ENCODE results near the gene GCNT2. TPM values are rescaled to one million over a fixed set of nuclear protein-coding genes. Genes with fewer than 3 reads are reported as not detected.
"Not testable (repeated sequence)": the region's sequence is repeated elsewhere in the genome, so short reads cannot be mapped to it uniquely, and the experiment has no call there.

Gene GCNT2
- total RNA-seq, 4 donors from 2014 or later = 15.8 to 23.2 (median 19.4) TPM

DNA sequence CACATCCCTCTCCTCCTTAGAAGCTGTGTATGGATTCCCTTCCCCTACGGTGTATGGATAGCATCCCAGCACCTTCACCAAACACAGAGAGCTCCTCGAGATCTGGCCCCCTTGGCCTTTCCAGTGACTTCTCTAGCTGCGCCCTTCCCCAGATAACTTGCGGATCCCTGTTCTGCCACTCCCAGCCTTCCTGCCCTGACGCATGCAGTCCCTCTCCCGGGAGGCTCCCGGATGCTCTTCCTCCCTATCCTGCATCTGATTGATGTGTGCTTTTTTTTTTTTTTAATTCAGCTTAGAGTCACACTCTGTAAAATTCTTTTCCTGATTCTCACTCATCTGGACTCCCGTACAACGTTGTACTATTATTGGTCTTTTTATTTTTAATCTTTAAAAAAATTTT lies 44.8 kb downstream of the GCNT2 start:
- no peaks in the 10 kb centered on the region for H3K9me3 ChIP-seq
- WGBS = 80% methylated on average over 9 of the region's 9 CpGs
- H3K27me3 ChIP-seq = no peaks in the 10 kb centered on the region
- intact Hi-C loops (cut with DNase I) = no loop called here
- H3K4me3 ChIP-seq = no peak overlapping the region
- H3K27ac ChIP-seq (replicated peaks in 1 of 4) = no peak overlapping the region
- TF ChIP-seq CTCF (IDR thresholded peaks at IDR 0.05) (no peak), EP300 (IDR thresholded peaks at IDR 0.05) (no peak), POLR2AphosphoS5 (IDR thresholded peaks at IDR 0.05) (no peak), POLR2A (IDR thresholded peaks at IDR 0.05; ENCODE audit: low read depth) (no peak)
- DNase-seq (ENCODE audit: extremely low spot score) = no peak
- H3K36me3 ChIP-seq = no peaks in the 10 kb centered on the region
- H3K4me1 ChIP-seq = peaks cover 0 to 72% (median 44%) of the 10 kb centered on the region in 4 donors

DNA sequence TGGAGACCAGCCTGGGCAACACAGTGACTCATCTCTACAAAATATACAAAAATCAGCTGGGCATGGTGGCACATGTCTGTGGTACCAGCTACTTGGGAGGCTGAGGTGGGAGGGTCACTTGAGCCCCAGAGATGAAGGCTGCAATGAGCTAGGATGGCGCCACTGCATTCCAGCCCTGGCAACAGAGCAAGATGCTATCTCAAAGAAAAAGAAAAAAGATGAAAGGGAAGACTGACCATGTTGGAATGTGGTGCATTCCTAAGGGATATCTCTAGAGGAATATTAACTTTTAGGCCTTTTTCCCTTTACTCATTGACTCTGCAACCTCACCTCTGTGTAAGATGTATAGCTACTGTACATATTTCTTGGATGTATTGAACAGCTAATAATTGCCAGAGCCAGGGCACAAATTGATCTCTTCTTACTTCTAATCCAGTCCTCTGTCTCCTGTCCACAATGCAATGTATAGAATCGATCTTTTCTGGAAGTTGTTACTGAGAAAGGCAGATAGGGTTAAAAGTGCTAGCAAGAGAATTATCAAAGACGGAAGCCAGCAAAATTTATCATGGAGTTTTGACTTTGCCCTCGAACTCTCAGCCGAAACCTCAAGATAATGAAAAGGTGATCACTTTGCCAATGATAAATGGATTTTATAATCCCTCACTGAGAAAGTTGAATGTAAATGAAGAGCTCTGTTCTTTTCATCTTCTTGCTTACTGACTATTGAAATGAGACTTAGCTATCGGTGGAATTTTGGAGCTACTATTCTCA lies 46.3 kb downstream of the GCNT2 start:
- 67% methylated on average over 6 of the region's 6 CpGs for WGBS
- no peak for TF ChIP-seq EP300 (IDR thresholded peaks at IDR 0.05)
- no peak for TF ChIP-seq POLR2A (IDR thresholded peaks at IDR 0.05; ENCODE audit: low read depth)
- TF ChIP-seq CTCF (IDR thresholded peaks at IDR 0.05) = no peak
- TF ChIP-seq POLR2AphosphoS5 (IDR thresholded peaks at IDR 0.05) = no peak
- intact Hi-C loops (cut with DNase I) = no loop called here
- Histone ChIP-seq H3K27ac (replicated peaks in 1 of 4) (peak overlapping the region in 2 of 4 donors; percentile 40 to 60), H3K36me3 (no peaks in the 10 kb centered on the region), H3K4me3 (no peak overlapping the region), H3K4me1 (peaks cover 0 to 60% (median 35%) of the 10 kb centered on the region in 4 donors), H3K9me3 (no peaks in the 10 kb centered on the region), H3K27me3 (no peaks in the 10 kb centered on the region)
- no peak for DNase-seq (ENCODE audit: extremely low spot score)

- H3K9me3 ChIP-seq = no peaks in the 10 kb centered on the region
- no peaks in the 10 kb centered on the region for H3K27me3 ChIP-seq
- peak overlapping the region; percentile 37 to 65 (median 53) for H3K27ac ChIP-seq (replicated peaks in 1 of 4)
- H3K4me1 ChIP-seq = peaks cover 0 to 75% (median 43%) of the 10 kb centered on the region in 4 donors
- H3K36me3 ChIP-seq = no peaks in the 10 kb centered on the region
- intact Hi-C loops (cut with DNase I) = no loop called here
- TF ChIP-seq POLR2AphosphoS5 (IDR thresholded peaks at IDR 0.05) (peak in 1 of 2 donors; percentile 79), POLR2A (IDR thresholded peaks at IDR 0.05; ENCODE audit: low read depth) (no peak)
- WGBS = 75% methylated on average over 5 of the region's 5 CpGs
- no peak for DNase-seq (ENCODE audit: extremely low spot score)
- H3K4me3 ChIP-seq = no peak overlapping the region
Observed at GRCh38 chr6:10569392-10570127, 48.4 kb downstream of the GCNT2 start.

GRCh38 chr6:10575519-10575918 lies 54.4 kb downstream of the GCNT2 start:
- H3K4me3 ChIP-seq; H3K9me3 ChIP-seq; intact Hi-C loops (cut with DNase I); H3K36me3 ChIP-seq; DNase-seq (ENCODE audit: extremely low spot score); H3K27ac ChIP-seq (replicated peaks in 1 of 4); H3K27me3 ChIP-seq: not testable (repeated sequence)
- H3K4me1 ChIP-seq = peaks cover 0 to 41% (median 32%) of the 10 kb centered on the region in 4 donors
- 93% methylated on average over 5 of the region's 5 CpGs for WGBS

- intact Hi-C loops (cut with DNase I) = no loop called here
- H3K27ac ChIP-seq (replicated peaks in 1 of 4) = no peak overlapping the region
- H3K4me3 ChIP-seq = no peak overlapping the region
- H3K36me3 ChIP-seq = no peaks in the 10 kb centered on the region
- peaks cover 0 to 40% (median 39%) of the 10 kb centered on the region in 4 donors for H3K4me1 ChIP-seq
- no peak for DNase-seq (ENCODE audit: extremely low spot score)
- 84% methylated on average over 4 of the region's 4 CpGs for WGBS
- TF ChIP-seq CTCF (IDR thresholded peaks at IDR 0.05) (no peak), EP300 (IDR thresholded peaks at IDR 0.05) (no peak), POLR2A (IDR thresholded peaks at IDR 0.05; ENCODE audit: low read depth) (no peak), POLR2AphosphoS5 (IDR thresholded peaks at IDR 0.05) (no peak)
- H3K27me3 ChIP-seq = no peaks in the 10 kb centered on the region
- no peaks in the 10 kb centered on the region for H3K9me3 ChIP-seq
Observed at GRCh38 chr6:10576226-10576625, 55.1 kb downstream of the GCNT2 start.
